Gastroesophageal sphincter (tissue), 3 donors: ENCODE measurements around the gene CKS1B.

ENCODE experiments used
- CTCF ChIP-seq, 4 experiments: fragments of 200-600 bp in 2 of 4; fragments of 450-650 bp in 2 of 4; sonication (generic) in 1 of 4; IDR thresholded peaks; one replicate each; pipeline ENCODE4 v1.5.1; 2017 to 2019; ENCODE audit warnings: antibody characterized with exemption in 4 of 4, mild to moderate bottlenecking in 2 of 4, moderate library complexity in 2 of 4
- POLR2A ChIP-seq, 2 donors: fragments of 450-650 bp; IDR thresholded peaks; one replicate each; pipeline ENCODE4 v1.6.1; 2017; ENCODE audit warnings: antibody characterized with exemption in 2 of 2, mild to moderate bottlenecking in 2 of 2, moderate library complexity in 1 of 2

DNA sequence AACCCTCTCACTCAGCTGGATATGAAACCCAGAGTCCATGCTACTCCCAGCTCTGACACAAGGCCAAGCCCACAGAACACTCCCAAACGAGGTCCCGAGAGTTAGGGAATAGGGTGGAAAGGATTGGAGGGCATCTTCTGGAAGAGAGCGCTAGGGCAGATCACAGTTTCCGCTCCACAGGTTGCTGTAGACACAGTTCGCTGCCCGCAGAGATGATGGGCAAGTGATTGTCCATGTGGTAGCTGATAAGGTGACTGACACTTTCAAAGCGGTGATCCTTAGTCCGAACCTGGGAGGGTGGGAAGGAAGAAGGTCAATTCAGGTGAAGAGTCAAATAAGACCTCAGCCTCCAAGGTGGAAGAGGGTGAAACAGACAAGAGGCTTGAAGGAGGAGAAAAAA lies 10.8 kb upstream of the CKS1B start:
- TF ChIP-seq CTCF (IDR thresholded peaks at IDR 0.05) (no peak), POLR2A (IDR thresholded peaks at IDR 0.05) (no peak)
